ENCODE measurements around the gene RNF224. TPM values are rescaled to one million over a fixed set of nuclear protein-coding genes. Genes with fewer than 3 reads are reported as not detected.
A peak's percentile ranks its signal among the peaks of the same experiment; 100 is the strongest.

RNF224 gene
- total RNA-seq, 1 experiment from 2014 or later, result not detected

DNA sequence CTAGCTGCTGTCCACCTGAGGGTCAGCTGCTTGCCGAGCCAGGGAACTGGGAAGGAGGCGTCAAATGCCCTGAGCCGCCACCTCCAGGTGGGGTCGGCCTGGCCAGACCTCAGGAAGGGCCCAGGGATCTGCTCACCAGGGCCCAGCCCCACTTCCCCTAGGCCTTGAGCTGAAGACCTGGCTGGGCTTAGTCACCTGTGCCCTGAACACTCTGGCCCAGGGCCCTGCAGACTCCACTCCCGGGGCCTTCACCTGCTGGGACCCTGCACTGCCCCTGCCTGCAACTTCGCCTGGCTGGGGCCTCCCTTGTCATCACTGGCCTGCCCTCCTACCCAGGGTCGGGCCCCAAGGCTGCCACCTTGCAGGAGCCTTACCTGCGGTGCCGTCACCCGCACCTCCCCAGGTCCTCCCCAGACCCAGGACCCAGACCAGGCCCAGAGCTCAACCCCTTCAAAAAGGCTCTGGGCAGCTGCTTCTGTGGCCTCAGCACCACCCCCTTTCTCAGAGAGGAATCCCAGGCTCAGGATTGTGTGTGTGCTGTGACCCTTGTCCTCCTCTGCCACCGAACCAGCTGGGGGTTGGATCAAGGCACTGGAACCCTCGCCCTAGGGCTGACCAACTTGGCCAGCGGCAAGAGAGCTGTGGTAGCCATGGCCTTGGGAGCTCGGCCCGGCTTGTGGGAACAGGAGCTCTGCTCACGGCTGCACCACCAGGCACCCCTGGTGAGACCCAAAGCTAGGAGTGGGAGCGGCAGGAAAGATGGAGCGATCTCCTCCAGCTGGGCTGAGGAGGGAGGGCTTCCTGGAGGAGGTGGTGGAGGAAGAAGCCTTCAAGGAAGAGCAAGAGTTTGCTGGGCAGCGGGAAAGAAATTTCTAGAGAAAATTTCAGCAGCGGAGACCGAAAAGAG is 26.7 kb downstream of the RNF224 start:
- CTCF ChIA-PET, result interaction anchor here (0.6 to 2.3 kb wide), 2 partner anchors 17 to 169 kb away, joined by 3 to 11 read pairs; partner anchors contain the start of genes EXD3 and NOXA1
- DNase-seq (ENCODE audit: low spot score), result peak; percentile 60
- peaks cover 15% of the 10 kb centered on the region for H3K4me1 ChIP-seq (ENCODE audit: insufficient read depth, low read length, poor library complexity, severe bottlenecking)
- H3K27ac ChIP-seq (ENCODE audit: low read depth, low read length, poor library complexity, severe bottlenecking), result peak overlapping the region; percentile 88
- H3K36me3 ChIP-seq (ENCODE audit: insufficient read depth, low read length, poor library complexity, severe bottlenecking), result peaks cover 14% of the 10 kb centered on the region
- intact Hi-C loops (cut with micrococcal nuclease; ENCODE audit: unreplicated experiment), result no loop called here
- no TSS peak for BruUV-seq (replicated peaks)
- no peaks in the 10 kb centered on the region for H3K27me3 ChIP-seq (replicated peaks; ENCODE audit: insufficient read depth, low read depth, low read length, poor library complexity)
- POLR2A ChIA-PET (ENCODE audit: low non-redundant PET), result interaction anchor here (1.1 kb wide), 1 partner anchor 13 kb away, joined by 3 read pairs; the partner anchor contains the start of gene TUBB4B
- no peaks in the 10 kb centered on the region for H3K9me3 ChIP-seq (ENCODE audit: low read depth, low read length, poor library complexity, severe bottlenecking)
- TF ChIP-seq EZH2 (IDR thresholded peaks at IDR 0.05; ENCODE audit: borderline replicate concordance, low read depth, low read length, poor library complexity, severe bottlenecking), result no peak
- TF ChIP-seq CTCF (conservative IDR thresholded peaks at IDR 0.05; ENCODE audit: low read depth, low read length), result no peak
- peak overlapping the region; percentile 88 for H3K4me3 ChIP-seq (ENCODE audit: low read depth, low read length, poor library complexity, severe bottlenecking)

GRCh38 chr9:137254624-137255447 is 27.5 kb downstream of the RNF224 start, which contains the start of gene NELFB:
Gene NELFB (plus strand): TSS chr9:137255327.
- H3K4me1 ChIP-seq (ENCODE audit: insufficient read depth, low read length, poor library complexity, severe bottlenecking), result peaks cover 15% of the 10 kb centered on the region
- H3K9me3 ChIP-seq (ENCODE audit: low read depth, low read length, poor library complexity, severe bottlenecking), result no peaks in the 10 kb centered on the region
- ChIA-PET POLR2A (ENCODE audit: low non-redundant PET) (interaction anchor here (1.1 kb wide), 1 partner anchor 14 kb away, joined by 3 read pairs; the partner anchor contains the start of gene TUBB4B), CTCF (interaction anchor here (0.6 to 2.3 kb wide), 2 partner anchors 18 to 168 kb away, joined by 3 to 11 read pairs; partner anchors contain the start of genes EXD3 and NOXA1)
- H3K27ac ChIP-seq (ENCODE audit: low read depth, low read length, poor library complexity, severe bottlenecking), result peak within 1 kb of the TSS; percentile 88
- no TSS peak for BruUV-seq (replicated peaks)
- no peaks in the 10 kb centered on the region for H3K27me3 ChIP-seq (replicated peaks; ENCODE audit: insufficient read depth, low read depth, low read length, poor library complexity)
- H3K4me3 ChIP-seq (ENCODE audit: low read depth, low read length, poor library complexity, severe bottlenecking), result peak within 1 kb of the TSS; percentile 88
- TF ChIP-seq EZH2 (IDR thresholded peaks at IDR 0.05; ENCODE audit: borderline replicate concordance, low read depth, low read length, poor library complexity, severe bottlenecking) (no peak), CTCF (conservative IDR thresholded peaks at IDR 0.05; ENCODE audit: low read depth, low read length) (no peak)
- DNase-seq (ENCODE audit: low spot score), result peak; percentile 93
- H3K36me3 ChIP-seq (ENCODE audit: insufficient read depth, low read length, poor library complexity, severe bottlenecking), result peaks cover 16% of the 10 kb centered on the region
- intact Hi-C loops (cut with micrococcal nuclease; ENCODE audit: unreplicated experiment), result no loop called here

DNA sequence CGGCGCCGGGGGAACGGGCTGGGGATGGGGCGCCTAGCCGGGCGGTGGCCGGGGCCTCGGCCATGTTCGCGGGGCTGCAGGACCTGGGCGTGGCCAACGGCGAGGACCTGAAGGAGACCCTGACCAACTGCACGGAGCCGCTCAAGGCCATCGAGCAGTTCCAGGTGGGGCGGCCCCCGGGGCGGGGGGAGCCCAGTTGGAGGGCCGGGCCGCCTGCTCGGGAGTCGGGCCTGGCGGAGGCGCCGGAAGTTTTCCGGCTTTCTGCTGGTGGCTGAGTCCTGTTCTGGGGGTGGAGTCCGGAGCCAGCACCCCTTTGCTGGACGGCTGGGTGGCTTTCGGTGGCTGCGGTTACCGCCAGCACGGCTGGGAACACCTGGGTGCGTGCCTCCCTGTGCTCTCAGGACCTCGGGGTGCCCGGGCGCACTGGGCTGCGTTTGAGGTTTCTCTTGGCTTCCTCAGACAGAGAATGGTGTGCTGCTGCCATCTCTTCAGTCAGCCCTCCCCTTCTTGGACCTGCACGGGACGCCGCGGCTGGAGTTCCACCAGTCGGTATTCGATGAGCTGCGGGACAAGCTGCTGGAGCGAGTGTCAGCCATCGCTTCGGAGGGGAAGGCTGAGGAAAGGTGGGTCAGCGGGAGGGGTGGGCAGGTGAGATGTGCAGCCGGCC is 28.3 kb downstream of the RNF224 start:
- DNase-seq (ENCODE audit: low spot score), result no peak
- H3K27ac ChIP-seq (ENCODE audit: low read depth, low read length, poor library complexity, severe bottlenecking), result peak overlapping the region; percentile 79
- no TSS peak for BruUV-seq (replicated peaks)
- no peaks in the 10 kb centered on the region for H3K27me3 ChIP-seq (replicated peaks; ENCODE audit: insufficient read depth, low read depth, low read length, poor library complexity)
- H3K9me3 ChIP-seq (ENCODE audit: low read depth, low read length, poor library complexity, severe bottlenecking), result no peaks in the 10 kb centered on the region
- ChIA-PET CTCF (no interaction called here), POLR2A (ENCODE audit: low non-redundant PET) (interaction anchor here (1.1 kb wide), 1 partner anchor 15 kb away, joined by 3 read pairs; the partner anchor contains the start of gene TUBB4B)
- intact Hi-C loops (cut with micrococcal nuclease; ENCODE audit: unreplicated experiment), result no loop called here
- H3K4me1 ChIP-seq (ENCODE audit: insufficient read depth, low read length, poor library complexity, severe bottlenecking), result peaks cover 15% of the 10 kb centered on the region
- no peak for TF ChIP-seq EZH2 (IDR thresholded peaks at IDR 0.05; ENCODE audit: borderline replicate concordance, low read depth, low read length, poor library complexity, severe bottlenecking)
- no peak for TF ChIP-seq CTCF (conservative IDR thresholded peaks at IDR 0.05; ENCODE audit: low read depth, low read length)
- peaks cover 16% of the 10 kb centered on the region for H3K36me3 ChIP-seq (ENCODE audit: insufficient read depth, low read length, poor library complexity, severe bottlenecking)
- peak overlapping the region; percentile 88 for H3K4me3 ChIP-seq (ENCODE audit: low read depth, low read length, poor library complexity, severe bottlenecking)

Data from A673 (cell line).